NB4 (cell line): Measurements from ENCODE around the gene CAMSAP1.

Experiments
- CTCF ChIP-seq: IDR thresholded peaks from one replicate; pipeline ENCODE4 v1.5.1; 2012; ENCODE audit warnings: low read depth, low read length
- POLR2A ChIP-seq: IDR thresholded peaks from 2 replicates; pipeline ENCODE4 v1.6.1; 2011; ENCODE audit warnings: mild to moderate bottlenecking; ENCODE audit not compliant: insufficient read length; ENCODE audit errors: extremely low read depth
- TF ChIP-seq, protein P1 (sequence below): IDR thresholded peaks from 2 replicates; pipeline ENCODE4 v1.6.1; 2011; ENCODE audit warnings: low read depth, low read length

- no peak for TF ChIP-seq CTCF
- TF ChIP-seq POLR2A, result no peak
- TF ChIP-seq, protein P1, sequence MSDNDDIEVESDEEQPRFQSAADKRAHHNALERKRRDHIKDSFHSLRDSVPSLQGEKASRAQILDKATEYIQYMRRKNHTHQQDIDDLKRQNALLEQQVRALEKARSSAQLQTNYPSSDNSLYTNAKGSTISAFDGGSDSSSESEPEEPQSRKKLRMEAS, result no peak
These were observed 127.3 kb downstream of the CAMSAP1 start for GRCh38 chr9:135780086-135780485.
